GM19467 (cell line): ENCODE data around the gene GIGYF2.
"Not testable (repeated sequence)": the region's sequence is repeated elsewhere in the genome, so short reads cannot be mapped to it uniquely, and the experiment has no call there.

Source experiments
- ATAC-seq: cut with Tn5 transposase; IDR thresholded peaks from one replicate; pipeline ENCODE4 v1.9.1; 2021; ENCODE audit warnings: mild to moderate bottlenecking, moderate library complexity; ENCODE audit not compliant: unreplicated experiment

Gene GIGYF2

GRCh38 chr2:232800166-232800565, 103.0 kb downstream of the GIGYF2 start:
- ATAC-seq = no peak

GRCh38 chr2:232802091-232802490, 105.0 kb downstream of the GIGYF2 start:
- no peak for ATAC-seq

- no peak for ATAC-seq
Observed at GRCh38 chr2:232809349-232810124, 112.4 kb downstream of the GIGYF2 start.

- no peak for ATAC-seq
Observed at GRCh38 chr2:232810444-232810843, 113.3 kb downstream of the GIGYF2 start.

- ATAC-seq = no peak
Observed at GRCh38 chr2:232815569-232815968, 118.4 kb downstream of the GIGYF2 start.

- no peak for ATAC-seq
Observed at GRCh38 chr2:232816657-232817056, 119.5 kb downstream of the GIGYF2 start.

GRCh38 chr2:232817756-232818155, 120.6 kb downstream of the GIGYF2 start:
- no peak for ATAC-seq

- ATAC-seq = no peak
Observed at GRCh38 chr2:232829988-232830387, 132.9 kb downstream of the GIGYF2 start.

- ATAC-seq = no peak
Observed at GRCh38 chr2:232831496-232831895, 134.4 kb downstream of the GIGYF2 start.

GRCh38 chr2:232833830-232834229, 136.7 kb downstream of the GIGYF2 start:
- ATAC-seq = no peak

- ATAC-seq = no peak
Observed at GRCh38 chr2:232835687-232836208, 138.6 kb downstream of the GIGYF2 start.

- ATAC-seq = no peak
Observed at GRCh38 chr2:232836934-232837333, 139.8 kb downstream of the GIGYF2 start.

GRCh38 chr2:232838406-232838874, 141.3 kb downstream of the GIGYF2 start:
- ATAC-seq = peak; percentile 64

- no peak for ATAC-seq
Observed at GRCh38 chr2:232839411-232840079, 142.4 kb downstream of the GIGYF2 start.

- no peak for ATAC-seq
Observed at GRCh38 chr2:232842689-232843088, 145.6 kb downstream of the GIGYF2 start.

- no peak for ATAC-seq
Observed at GRCh38 chr2:232843834-232844233, 146.7 kb downstream of the GIGYF2 start.

- no peak for ATAC-seq
Observed at GRCh38 chr2:232846055-232846454, 148.9 kb downstream of the GIGYF2 start.

- no peak for ATAC-seq
Observed at GRCh38 chr2:232850039-232850438, 152.9 kb downstream of the GIGYF2 start.

GRCh38 chr2:232852081-232852480, 154.9 kb downstream of the GIGYF2 start:
- ATAC-seq = not testable (repeated sequence)

GRCh38 chr2:232852676-232853075, 155.5 kb downstream of the GIGYF2 start:
- no peak for ATAC-seq

GRCh38 chr2:232854082-232854481, 157.0 kb downstream of the GIGYF2 start:
- no peak for ATAC-seq

GRCh38 chr2:232857158-232857563, 160.0 kb downstream of the GIGYF2 start:
- ATAC-seq = no peak
